ENCODE data around the gene MMADHC. TPM values are rescaled to one million over a fixed set of nuclear protein-coding genes. Genes with fewer than 3 reads are reported as not detected.

The MMADHC gene
- 93.8 to 140 TPM (median 99.7 TPM) in 3 replicates for polyA plus RNA-seq
- 68.1 TPM for polyA plus RNA-seq (2011; ENCODE audit: low read depth)
- 83.2 and 134 TPM in 2 replicates for polyA plus RNA-seq (2011; cell fraction: cytosol; rRNA removed)
- polyA plus RNA-seq (2011; cell fraction: nucleus; rRNA removed): 42.3 and 66.3 TPM in 2 replicates
- 100 and 156 TPM in 2 replicates for polyA plus RNA-seq (2012; ENCODE audit: low replicate concordance)
- polyA minus RNA-seq: 21.5 to 118 TPM (median 82.3 TPM) in 3 replicates
- polyA minus RNA-seq (2011; cell fraction: cytosol; rRNA and poly(A)+ RNA removed): 80.8 TPM
- polyA minus RNA-seq (2011; cell fraction: nucleus; rRNA and poly(A)+ RNA removed): 20.9 and 34.6 TPM in 2 replicates

DNA sequence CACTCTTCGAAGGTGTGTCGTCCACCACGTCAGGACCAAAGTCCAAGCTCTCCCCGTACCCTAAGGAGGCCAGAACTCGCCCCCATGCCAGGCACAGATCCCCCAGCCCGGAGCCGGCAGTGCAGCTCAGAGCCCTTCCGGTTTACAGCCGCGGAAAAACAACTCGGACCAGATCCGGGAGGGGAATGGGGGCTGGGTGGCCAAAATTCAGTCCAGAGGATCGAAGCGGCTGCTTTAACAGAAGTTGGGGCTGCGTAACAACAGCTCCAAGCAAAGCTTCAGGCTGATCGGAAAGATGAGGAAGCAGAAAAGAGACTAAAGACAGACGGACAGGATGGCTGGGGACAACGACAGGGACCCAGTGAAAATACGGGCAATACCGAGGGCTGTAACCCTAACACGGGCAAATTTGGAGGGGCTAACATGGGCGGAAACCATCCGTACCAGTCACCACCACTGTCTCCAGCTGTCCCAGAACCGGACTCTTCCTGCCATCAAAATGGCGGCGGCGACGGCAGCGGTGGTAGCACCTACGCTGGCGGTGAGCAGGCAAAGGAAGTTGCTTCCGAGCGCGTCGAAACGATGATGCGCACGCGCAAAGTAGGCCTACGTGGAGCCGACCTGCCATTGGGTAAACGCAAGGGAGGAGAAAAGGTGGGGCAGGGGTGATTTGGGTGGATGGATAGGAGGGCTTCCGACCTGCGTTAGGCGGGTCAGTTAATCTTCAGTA, at the start of gene MMADHC:
MMADHC (minus strand) TSS at position 556 of the 730 bp plus-strand sequence. CDS start 678 bp downstream, outside the sequence.
- H3K36me3 ChIP-seq (ENCODE audit: control insufficient read depth in 2 of 2, extremely low read depth in 1 of 2, insufficient read depth in 2 of 2, low read length in 2 of 2): peaks cover 0 to 6% of the 10 kb centered on the region in 2 experiments
- no peaks in the 10 kb centered on the region for H3K27me3 ChIP-seq (ENCODE audit: control insufficient read depth, extremely low read depth, insufficient read depth, low read length)
- no peaks in the 10 kb centered on the region for H3K9me1 ChIP-seq (ENCODE audit: control insufficient read depth, extremely low read depth, insufficient read depth, low read length)
- H4K20me1 ChIP-seq (ENCODE audit: control insufficient read depth, extremely low read depth, insufficient read depth, low read length): no peaks in the 10 kb centered on the region
- peak within 1 kb of the TSS; percentile 98 for H2AFZ ChIP-seq (ENCODE audit: control insufficient read depth, low read length)
- dilution Hi-C loops (cut with MboI; ENCODE audit: extremely low pct_ligation_motif_present, low sequenced_read_pairs): no loop called here
- H3K79me2 ChIP-seq (ENCODE audit: control insufficient read depth, insufficient read depth, low read length): peaks cover 47% of the 10 kb centered on the region
- TF ChIP-seq, protein P1, sequence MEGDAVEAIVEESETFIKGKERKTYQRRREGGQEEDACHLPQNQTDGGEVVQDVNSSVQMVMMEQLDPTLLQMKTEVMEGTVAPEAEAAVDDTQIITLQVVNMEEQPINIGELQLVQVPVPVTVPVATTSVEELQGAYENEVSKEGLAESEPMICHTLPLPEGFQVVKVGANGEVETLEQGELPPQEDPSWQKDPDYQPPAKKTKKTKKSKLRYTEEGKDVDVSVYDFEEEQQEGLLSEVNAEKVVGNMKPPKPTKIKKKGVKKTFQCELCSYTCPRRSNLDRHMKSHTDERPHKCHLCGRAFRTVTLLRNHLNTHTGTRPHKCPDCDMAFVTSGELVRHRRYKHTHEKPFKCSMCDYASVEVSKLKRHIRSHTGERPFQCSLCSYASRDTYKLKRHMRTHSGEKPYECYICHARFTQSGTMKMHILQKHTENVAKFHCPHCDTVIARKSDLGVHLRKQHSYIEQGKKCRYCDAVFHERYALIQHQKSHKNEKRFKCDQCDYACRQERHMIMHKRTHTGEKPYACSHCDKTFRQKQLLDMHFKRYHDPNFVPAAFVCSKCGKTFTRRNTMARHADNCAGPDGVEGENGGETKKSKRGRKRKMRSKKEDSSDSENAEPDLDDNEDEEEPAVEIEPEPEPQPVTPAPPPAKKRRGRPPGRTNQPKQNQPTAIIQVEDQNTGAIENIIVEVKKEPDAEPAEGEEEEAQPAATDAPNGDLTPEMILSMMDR (optimal IDR thresholded peaks at IDR 0.05 in 1 of 3, IDR thresholded peaks at IDR 0.05 in 1 of 3, conservative IDR thresholded peaks at IDR 0.05 in 1 of 3; ENCODE audit: extremely low read depth in 1 of 3, insufficient read depth in 2 of 3, low read length in 3 of 3): no peak
- TF ChIP-seq EZH2 (IDR thresholded peaks at IDR 0.05; ENCODE audit: low read length): no peak
- H3K27ac ChIP-seq (ENCODE audit: control insufficient read depth, insufficient read depth, low read length): peak within 1 kb of the TSS; percentile 97
- H3K4me1 ChIP-seq (ENCODE audit: control insufficient read depth, extremely low read depth, insufficient read depth, low read length): peaks cover 15% of the 10 kb centered on the region
- FAIRE-seq (peak; percentile 74), DNase-seq (ENCODE audit: low read depth, low spot score) (peak; percentile 68)
- peak within 1 kb of the TSS; percentile 96 for H3K4me2 ChIP-seq (ENCODE audit: control insufficient read depth, extremely low read depth, insufficient read depth, low read depth, low read length)
- H3K9me3 ChIP-seq (ENCODE audit: control insufficient read depth, low read depth, low read length): no peaks in the 10 kb centered on the region
- H3K9ac ChIP-seq (ENCODE audit: control insufficient read depth, extremely low read depth, insufficient read depth, low read length): peak within 1 kb of the TSS; percentile 98
- peak within 1 kb of the TSS; percentile 75 to 88 (median 77) for H3K4me3 ChIP-seq (ENCODE audit: control insufficient read depth in 2 of 3, extremely low read depth in 1 of 3, insufficient read depth in 2 of 3, low read depth in 1 of 3, low read length in 3 of 3)

DNA sequence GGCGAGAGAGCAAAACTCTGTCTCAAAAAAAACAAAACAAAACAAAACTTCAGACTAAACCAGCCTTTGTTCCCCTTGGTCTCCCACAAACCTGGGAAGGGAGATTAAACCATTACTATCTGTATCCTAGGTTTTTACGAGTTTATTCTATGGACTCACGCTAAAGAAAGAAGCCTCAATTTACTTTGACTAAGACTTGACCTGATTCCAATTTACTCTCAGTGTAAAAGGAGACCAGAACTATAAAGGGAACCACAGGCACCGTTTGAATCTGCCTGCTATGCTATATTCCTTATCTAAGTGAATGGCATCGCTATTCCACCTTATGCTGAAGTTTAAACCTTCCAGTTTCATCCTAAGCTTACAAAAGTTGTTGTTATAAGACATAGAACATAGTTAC, 46.5 kb upstream of the MMADHC start:
- no peaks in the 10 kb centered on the region for H3K27me3 ChIP-seq (ENCODE audit: control insufficient read depth, extremely low read depth, insufficient read depth, low read length)
- H2AFZ ChIP-seq (ENCODE audit: control insufficient read depth, low read length): no peak overlapping the region
- no peak overlapping the region for H3K4me2 ChIP-seq (ENCODE audit: control insufficient read depth, extremely low read depth, insufficient read depth, low read depth, low read length)
- TF ChIP-seq, protein P1 (optimal IDR thresholded peaks at IDR 0.05 in 1 of 3, IDR thresholded peaks at IDR 0.05 in 1 of 3, conservative IDR thresholded peaks at IDR 0.05 in 1 of 3; ENCODE audit: extremely low read depth in 1 of 3, insufficient read depth in 2 of 3, low read length in 3 of 3): no peak
- no peak for TF ChIP-seq EZH2 (IDR thresholded peaks at IDR 0.05; ENCODE audit: low read length)
- DNase-seq (ENCODE audit: low read depth, low spot score): no peak
- no peak overlapping the region for H3K4me3 ChIP-seq (ENCODE audit: control insufficient read depth in 2 of 3, extremely low read depth in 1 of 3, insufficient read depth in 2 of 3, low read depth in 1 of 3, low read length in 3 of 3)
- H3K4me1 ChIP-seq (ENCODE audit: control insufficient read depth, extremely low read depth, insufficient read depth, low read length): no peaks in the 10 kb centered on the region
- H4K20me1 ChIP-seq (ENCODE audit: control insufficient read depth, extremely low read depth, insufficient read depth, low read length): no peaks in the 10 kb centered on the region
- H3K9me1 ChIP-seq (ENCODE audit: control insufficient read depth, extremely low read depth, insufficient read depth, low read length): no peaks in the 10 kb centered on the region
- H3K27ac ChIP-seq (ENCODE audit: control insufficient read depth, insufficient read depth, low read length): no peak overlapping the region
- H3K9ac ChIP-seq (ENCODE audit: control insufficient read depth, extremely low read depth, insufficient read depth, low read length): no peak overlapping the region
- dilution Hi-C loops (cut with MboI; ENCODE audit: extremely low pct_ligation_motif_present, low sequenced_read_pairs): no loop called here
- no peak for FAIRE-seq
- H3K79me2 ChIP-seq (ENCODE audit: control insufficient read depth, insufficient read depth, low read length): no peaks in the 10 kb centered on the region
- no peaks in the 10 kb centered on the region for H3K9me3 ChIP-seq (ENCODE audit: control insufficient read depth, low read depth, low read length)
- no peaks in the 10 kb centered on the region for H3K36me3 ChIP-seq (ENCODE audit: control insufficient read depth in 2 of 2, extremely low read depth in 1 of 2, insufficient read depth in 2 of 2, low read length in 2 of 2)

All from keratinocyte (primary cell).